Smooth muscle cell (in vitro differentiated cells): ENCODE measurements around the gene PLCL1. TPM values are rescaled to one million over a fixed set of nuclear protein-coding genes. Genes with fewer than 3 reads are reported as not detected.

Experiments
- DNase-seq: peaks from one replicate; lab custom pipeline; 2025; ENCODE audit not compliant: unreplicated experiment; lab: John Stamatoyannopoulos, UW
- H2AFZ ChIP-seq: fragments of 200-600 bp; sonication (generic); 2 replicates; pipeline ENCODE4 v1.6.0; 2016; ENCODE audit warnings: antibody characterized with exemption, low read depth, mild to moderate bottlenecking
- H3F3A ChIP-seq: fragments of 200-600 bp; sonication (generic); 2 replicates; pipeline ENCODE4 v1.6.0; 2017; ENCODE audit warnings: antibody characterized with exemption, low read depth
- H3K27ac ChIP-seq: fragments of 200-600 bp; sonication (generic); 2 replicates; pipeline ENCODE4 v1.5.1; 2016; ENCODE audit warnings: low read depth, mild to moderate bottlenecking
- H3K27me3 ChIP-seq: fragments of 200-600 bp; sonication (generic); 2 replicates; pipeline ENCODE4 v1.6.1; 2016; ENCODE audit warnings: low read depth, mild to moderate bottlenecking
- H3K36me3 ChIP-seq: fragments of 200-600 bp; sonication (generic); 2 replicates; pipeline ENCODE4 v1.5.1; 2016; ENCODE audit warnings: low read depth
- H3K4me1 ChIP-seq: fragments of 200-600 bp; sonication (generic); 2 replicates; pipeline ENCODE4 v1.5.1; 2016; ENCODE audit warnings: low read depth
- H3K4me2 ChIP-seq: fragments of 200-600 bp; sonication (generic); 2 replicates; pipeline ENCODE4 v1.6.0; 2016; ENCODE audit warnings: mild to moderate bottlenecking
- H3K4me3 ChIP-seq: fragments of 200-600 bp; sonication (generic); 2 replicates; pipeline ENCODE4 v1.5.1; 2016; ENCODE audit warnings: mild to moderate bottlenecking
- H3K79me2 ChIP-seq: fragments of 200-600 bp; sonication (generic); 2 replicates; pipeline ENCODE4 v1.6.0; 2016; ENCODE audit warnings: low read depth, mild to moderate bottlenecking
- H3K9ac ChIP-seq: fragments of 200-600 bp; sonication (generic); 2 replicates; pipeline ENCODE4 v1.6.0; 2016; ENCODE audit warnings: low read depth
- H3K9me3 ChIP-seq: fragments of 200-600 bp; sonication (generic); replicated peaks from 2 replicates; pipeline ENCODE4 v1.5.1; 2016; ENCODE audit warnings: low read depth
- H4K20me1 ChIP-seq: fragments of 200-600 bp; sonication (generic); 2 replicates; pipeline ENCODE4 v1.6.0; 2016; ENCODE audit warnings: low read depth
- CTCF ChIP-seq: fragments of 200-600 bp; sonication (generic); IDR thresholded peaks from 2 replicates; pipeline ENCODE4 v1.5.1; 2017; ENCODE audit warnings: borderline replicate concordance, mild to moderate bottlenecking, antibody characterized with exemption; ENCODE audit not compliant: insufficient read depth, poor library complexity, severe bottlenecking
- WGBS: methylation state at CpG from one replicate; pipeline ENCODE4 v1.1.7; 2016; ENCODE audit warnings: low lambda C conversion rate; 5-methylcytosine and 5-hydroxymethylcytosine counted together
- polyA plus RNA-seq: library from polyadenylated mRNA; unstranded; fragments of >200 nt; fragmentation: Nextera tagmentation; extraction: Ambion mirVana; gene quantifications from 2 replicates; pipeline ENCODE4 v1.2.1, GENCODE V29; 2016
- total RNA-seq: library from RNA; depleted of rRNA; stranded (reverse); fragments of >200 nt; gene quantifications from 2 replicates; pipeline ENCODE4 v1.2.3, GENCODE V29; 2014

PLCL1 gene
- total and polyA plus RNA-seq, 2 experiments from 2014 or later: 0.87 to 1.3 TPM

GRCh38 chr2:197810491-197810890, 6.1 kb downstream of the PLCL1 start:
- DNase-seq: no peak
- H3K27me3 ChIP-seq: peaks cover 12% of the 10 kb centered on the region
- peaks cover 5% of the 10 kb centered on the region for H3K4me1 ChIP-seq
- H3K36me3 ChIP-seq: no peaks in the 10 kb centered on the region
- no peak for TF ChIP-seq CTCF
- H3F3A ChIP-seq: no peaks in the 10 kb centered on the region
- no peak overlapping the region for H3K4me2 ChIP-seq
- no peaks in the 10 kb centered on the region for H4K20me1 ChIP-seq
- H3K79me2 ChIP-seq: no peaks in the 10 kb centered on the region
- H2AFZ ChIP-seq: no peak overlapping the region
- WGBS: 90% methylated on average over 3 of the region's 3 CpGs
- no peak overlapping the region for H3K4me3 ChIP-seq
- no peak overlapping the region for H3K27ac ChIP-seq
- H3K9me3 ChIP-seq: no peaks in the 10 kb centered on the region
- no peak overlapping the region for H3K9ac ChIP-seq

- no peaks in the 10 kb centered on the region for H3K79me2 ChIP-seq
- H3K27ac ChIP-seq: no peak overlapping the region
- no peaks in the 10 kb centered on the region for H3F3A ChIP-seq
- TF ChIP-seq CTCF: peak; percentile 50
- H3K27me3 ChIP-seq: no peaks in the 10 kb centered on the region
- no peaks in the 10 kb centered on the region for H4K20me1 ChIP-seq
- H3K4me2 ChIP-seq: no peak overlapping the region
- H3K9me3 ChIP-seq: no peaks in the 10 kb centered on the region
- 39% methylated on average over 3 of the region's 3 CpGs for WGBS
- H3K4me1 ChIP-seq: no peaks in the 10 kb centered on the region
- no peak overlapping the region for H3K4me3 ChIP-seq
- H3K9ac ChIP-seq: no peak overlapping the region
- no peak overlapping the region for H2AFZ ChIP-seq
- DNase-seq: no peak
- no peaks in the 10 kb centered on the region for H3K36me3 ChIP-seq
Observed at GRCh38 chr2:197813093-197813787, 8.8 kb downstream of the PLCL1 start.

- TF ChIP-seq CTCF: no peak
- Histone ChIP-seq H3K4me2 (no peak overlapping the region), H3K4me3 (no peak overlapping the region), H3K27me3 (no peaks in the 10 kb centered on the region), H3K9ac (no peak overlapping the region), H3K9me3 (no peaks in the 10 kb centered on the region), H3K79me2 (no peaks in the 10 kb centered on the region), H3K36me3 (no peaks in the 10 kb centered on the region), H3K27ac (no peak overlapping the region), H3F3A (no peaks in the 10 kb centered on the region), H3K4me1 (no peaks in the 10 kb centered on the region), H4K20me1 (no peaks in the 10 kb centered on the region), H2AFZ (no peak overlapping the region)
- WGBS: 84% methylated on average over 2 of the region's 2 CpGs
- no peak for DNase-seq
Observed at GRCh38 chr2:197814526-197814925, 10.1 kb downstream of the PLCL1 start.

GRCh38 chr2:197821550-197822289, 17.3 kb downstream of the PLCL1 start:
- no peak overlapping the region for H3K4me2 ChIP-seq
- H3K79me2 ChIP-seq: no peaks in the 10 kb centered on the region
- DNase-seq: no peak
- no peak overlapping the region for H3K9ac ChIP-seq
- H3K36me3 ChIP-seq: no peaks in the 10 kb centered on the region
- no peaks in the 10 kb centered on the region for H3K9me3 ChIP-seq
- H2AFZ ChIP-seq: no peak overlapping the region
- H4K20me1 ChIP-seq: no peaks in the 10 kb centered on the region
- no peak overlapping the region for H3K27ac ChIP-seq
- H3K4me1 ChIP-seq: no peaks in the 10 kb centered on the region
- H3K4me3 ChIP-seq: no peak overlapping the region
- WGBS: 55% methylated on average over 2 of the region's 2 CpGs
- no peaks in the 10 kb centered on the region for H3K27me3 ChIP-seq
- peaks cover 3% of the 10 kb centered on the region for H3F3A ChIP-seq
- no peak for TF ChIP-seq CTCF
